Esophagus squamous epithelium (tissue), 5 donors: ENCODE results near the gene AGBL1. TPM values are rescaled to one million over a fixed set of nuclear protein-coding genes. Genes with fewer than 3 reads are reported as not detected.

Source experiments
- DNase-seq: peaks from one replicate; lab custom pipeline; 2025; lab: John Stamatoyannopoulos, UW
- H3K27ac ChIP-seq, 4 donors: fragments of 200-600 bp; sonication (generic); one replicate each; pipeline ENCODE4 v1.5.1; 2016 to 2019; ENCODE audit warnings: mild to moderate bottlenecking in 1 of 4
- H3K27me3 ChIP-seq, 4 donors: fragments of 200-600 bp; sonication (generic); 1 replicate in 3 of 4; 2 replicates in 1 of 4; pipeline versions ENCODE4 v1.5.1 to v1.6.0; 2017 to 2021; ENCODE audit warnings: antibody characterized with exemption in 1 of 4
- H3K36me3 ChIP-seq, 3 donors: fragments of 200-600 bp; sonication (generic); one replicate each; pipeline ENCODE4 v1.5.1; 2016 to 2019
- H3K4me1 ChIP-seq, 3 donors: fragments of 200-600 bp; sonication (generic); one replicate each; pipeline ENCODE4 v1.5.1; 2017 to 2019
- H3K4me3 ChIP-seq, 4 donors: fragments of 200-600 bp; sonication (generic); 1 replicate in 3 of 4; 2 replicates in 1 of 4; pipeline ENCODE4 v1.5.1; 2016 to 2019; ENCODE audit warnings: mild to moderate bottlenecking in 2 of 4, moderate library complexity in 1 of 4
- H3K9me3 ChIP-seq, 3 donors: fragments of 200-600 bp; sonication (generic); one replicate each; pipeline ENCODE4 v1.5.1; 2016 to 2019
- CTCF ChIP-seq, 6 experiments: fragments of 450-650 bp in 4 of 6; fragments of 200-600 bp in 2 of 6; sonication (generic) in 2 of 6; IDR thresholded peaks; one replicate each; pipeline ENCODE4 v1.5.1; 2016 to 2019; ENCODE audit warnings: antibody characterized with exemption in 6 of 6, mild to moderate bottlenecking in 4 of 6, moderate library complexity in 4 of 6
- POLR2A ChIP-seq, 4 donors: fragments of 450-650 bp; IDR thresholded peaks; one replicate each; pipeline ENCODE4 v1.6.1; 2017; ENCODE audit warnings: antibody characterized with exemption in 4 of 4, mild to moderate bottlenecking in 4 of 4, moderate library complexity in 3 of 4
- WGBS, 2 donors: methylation state at CpG; one replicate each; pipeline ENCODE4 v1.1.5; 2018; 5-methylcytosine and 5-hydroxymethylcytosine counted together
- intact Hi-C: fragments of 100-400 bp; cut with DNase I; formaldehyde crosslinking; loops from one replicate; pipeline ENCODE4 v1.15.0; 2022
- total RNA-seq, 4 donors: library from RNA; depleted of rRNA; stranded (reverse); fragments of >200 nt; gene quantifications; one replicate each; pipeline ENCODE4 v1.1.0, GENCODE V29; 2016
- donor health status: DM: yes; HTN: yes; CAD: no.

AGBL1 gene
- total RNA-seq, 4 donors from 2014 or later, result 0.11 to 0.21 (median 0.19) TPM; not detected in 1

DNA sequence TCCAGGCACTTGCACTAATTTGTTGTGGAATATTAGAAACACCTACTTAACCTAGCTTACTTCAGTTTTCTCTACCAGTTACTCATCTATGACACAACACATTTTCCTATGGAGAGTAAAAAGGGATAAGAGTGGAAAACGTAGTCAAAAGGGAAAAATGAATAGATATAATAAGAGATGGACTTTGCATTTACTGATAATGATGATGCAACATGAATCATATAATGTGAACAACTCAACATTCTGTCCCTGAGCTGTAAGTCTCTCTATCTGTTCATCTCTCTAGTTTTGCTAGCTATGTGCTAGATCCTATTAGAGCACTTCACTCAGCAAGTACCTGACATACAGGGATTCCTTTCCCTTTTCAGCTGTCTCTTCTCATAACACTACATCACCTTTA, 627.1 kb downstream of the AGBL1 start:
- H3K27me3 ChIP-seq, result no peaks in the 10 kb centered on the region
- DNase-seq, result no peak
- no peak overlapping the region for H3K4me3 ChIP-seq
- H3K36me3 ChIP-seq, result no peaks in the 10 kb centered on the region
- intact Hi-C loops, result no loop called here
- no peaks in the 10 kb centered on the region for H3K4me1 ChIP-seq
- H3K27ac ChIP-seq, result no peak overlapping the region
- 35 to 42% methylated on average over 1 of the region's 1 CpG for WGBS, 2 donors
- TF ChIP-seq CTCF (IDR thresholded peaks at IDR 0.05), result no peak
- TF ChIP-seq POLR2A (IDR thresholded peaks at IDR 0.05), result no peak
- H3K9me3 ChIP-seq, result no peaks in the 10 kb centered on the region

- Histone ChIP-seq H3K4me3 (no peak overlapping the region), H3K9me3 (no peaks in the 10 kb centered on the region), H3K36me3 (no peaks in the 10 kb centered on the region), H3K27me3 (no peaks in the 10 kb centered on the region), H3K4me1 (no peaks in the 10 kb centered on the region), H3K27ac (no peak overlapping the region)
- WGBS, 2 donors, result 33 to 75% methylated on average over 1 of the region's 1 CpG
- no peak for DNase-seq
- TF ChIP-seq CTCF (IDR thresholded peaks at IDR 0.05), result no peak
- no peak for TF ChIP-seq POLR2A (IDR thresholded peaks at IDR 0.05)
- intact Hi-C loops, result no loop called here
Measured at GRCh38 chr15:86711476-86711875, 631.8 kb downstream of the AGBL1 start.

DNA sequence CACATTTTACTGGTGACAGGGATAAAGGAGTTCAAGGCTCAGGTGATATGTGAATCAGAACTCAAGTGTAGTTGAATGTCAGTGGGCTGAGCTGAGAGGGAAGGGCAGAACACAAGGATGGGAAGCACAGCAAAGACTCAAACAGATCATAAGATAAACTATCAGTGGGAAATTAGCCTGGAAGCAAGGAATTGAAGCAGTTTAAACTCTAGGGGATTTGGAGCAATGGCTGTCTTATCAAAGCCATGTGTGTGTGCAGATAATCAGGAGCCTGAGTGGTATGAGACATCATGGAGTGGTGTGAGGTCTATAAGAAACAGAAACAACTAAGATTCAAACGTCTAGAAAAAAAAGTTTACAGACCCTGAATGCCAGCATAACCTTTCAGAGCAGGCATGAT, 634.6 kb downstream of the AGBL1 start:
- Histone ChIP-seq H3K36me3 (no peaks in the 10 kb centered on the region), H3K4me3 (no peak overlapping the region), H3K9me3 (no peaks in the 10 kb centered on the region), H3K27ac (no peak overlapping the region), H3K27me3 (no peaks in the 10 kb centered on the region), H3K4me1 (no peaks in the 10 kb centered on the region)
- DNase-seq, result no peak
- 5 to 31% methylated on average over 1 of the region's 1 CpG for WGBS, 2 donors
- intact Hi-C loops, result no loop called here
- no peak for TF ChIP-seq CTCF (IDR thresholded peaks at IDR 0.05)
- no peak for TF ChIP-seq POLR2A (IDR thresholded peaks at IDR 0.05)

GRCh38 chr15:86725628-86726027, 646.0 kb downstream of the AGBL1 start:
- Histone ChIP-seq H3K4me3 (no peak overlapping the region), H3K27ac (no peak overlapping the region), H3K9me3 (no peaks in the 10 kb centered on the region), H3K4me1 (no peaks in the 10 kb centered on the region), H3K27me3 (no peaks in the 10 kb centered on the region), H3K36me3 (no peaks in the 10 kb centered on the region)
- intact Hi-C loops, result no loop called here
- DNase-seq, result no peak
- TF ChIP-seq CTCF (IDR thresholded peaks at IDR 0.05), result no peak
- TF ChIP-seq POLR2A (IDR thresholded peaks at IDR 0.05), result no peak

DNA sequence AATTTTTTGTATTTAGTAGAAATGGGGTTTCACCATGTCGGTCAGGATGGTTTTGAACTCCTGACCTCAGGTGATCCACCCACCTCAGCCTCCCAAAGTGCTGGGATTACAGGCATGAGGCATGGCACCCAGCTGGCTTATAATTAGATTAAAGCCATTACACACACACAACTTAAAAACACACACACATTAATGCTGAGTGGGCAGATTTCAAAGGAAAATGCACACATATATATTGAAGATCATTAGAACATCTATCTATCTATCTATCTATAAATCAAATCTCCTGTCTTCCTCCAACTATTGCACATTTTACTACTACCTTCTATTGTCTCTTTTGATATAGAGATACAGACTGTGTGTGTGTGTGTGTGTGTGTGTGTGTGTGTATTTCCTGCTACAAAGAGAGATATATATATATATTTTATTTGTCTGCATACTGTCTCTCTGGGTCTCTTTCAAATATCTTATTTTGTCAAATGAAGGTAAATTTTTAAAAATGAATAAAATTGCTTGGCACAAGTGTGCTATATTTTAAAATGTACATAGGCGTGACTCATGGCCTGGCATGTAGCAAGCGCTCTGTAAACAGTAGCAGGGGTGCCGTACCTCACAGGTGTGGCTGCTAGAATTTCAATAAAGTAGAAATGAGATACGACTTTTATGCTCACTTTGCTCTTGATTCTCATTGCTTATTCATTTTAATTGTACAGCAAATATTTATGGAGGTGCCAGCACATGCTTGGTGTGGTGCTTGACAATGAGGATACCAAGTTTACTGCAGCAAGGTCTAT, 655.8 kb downstream of the AGBL1 start:
- intact Hi-C loops, result no loop called here
- no peak for DNase-seq
- TF ChIP-seq POLR2A (IDR thresholded peaks at IDR 0.05) (no peak), CTCF (IDR thresholded peaks at IDR 0.05) (no peak)
- no peak overlapping the region for H3K27ac ChIP-seq
- no peaks in the 10 kb centered on the region for H3K9me3 ChIP-seq
- H3K27me3 ChIP-seq, result no peaks in the 10 kb centered on the region
- no peak overlapping the region for H3K4me3 ChIP-seq
- peaks cover 0 to 13% (median 0%) of the 10 kb centered on the region in 3 donors for H3K4me1 ChIP-seq
- H3K36me3 ChIP-seq, result no peaks in the 10 kb centered on the region
- 36 to 50% methylated on average over 5 of the region's 5 CpGs for WGBS, 2 donors
